ENCODE measurements around the gene TYW1B.
"Not testable (repeated sequence)": the region's sequence is repeated elsewhere in the genome, so short reads cannot be mapped to it uniquely, and the experiment has no call there.

TYW1B gene

DNA sequence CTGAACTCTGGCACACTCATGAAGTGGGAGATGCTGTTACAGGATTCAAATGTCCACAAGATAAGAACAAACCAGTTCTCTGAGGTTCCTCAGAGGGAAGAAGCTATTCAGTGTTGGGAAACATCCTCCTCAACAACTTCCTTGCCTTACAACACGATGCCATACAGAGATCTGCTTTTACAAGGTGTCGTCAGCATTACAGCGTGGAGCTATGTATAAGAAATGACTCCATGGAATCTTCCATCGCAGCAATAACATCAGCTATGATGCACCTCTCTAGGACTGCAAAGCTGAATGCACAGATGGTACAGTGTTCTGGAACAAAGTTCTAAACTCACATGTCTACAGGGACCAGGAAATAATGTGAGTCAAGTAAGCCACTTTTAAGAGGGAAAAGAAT, 122.3 kb downstream of the TYW1B start:
- H3K9me3 ChIP-seq (ENCODE audit: control insufficient read depth, low read length); H3K4me3 ChIP-seq (ENCODE audit: low read length): not testable (repeated sequence)

GRCh38 chr7:72704894-72705293, 123.1 kb downstream of the TYW1B start:
- H3K9ac ChIP-seq (ENCODE audit: low read length), result no peak overlapping the region
- no peaks in the 10 kb centered on the region for H3K4me1 ChIP-seq (ENCODE audit: control insufficient read depth, insufficient read depth, low read length)
- no peaks in the 10 kb centered on the region for H3K27me3 ChIP-seq (ENCODE audit: control insufficient read depth, insufficient read depth, low read length)
- H3K36me3 ChIP-seq (ENCODE audit: control insufficient read depth, insufficient read depth, low read length), result no peaks in the 10 kb centered on the region
- no peaks in the 10 kb centered on the region for H3K9me3 ChIP-seq (ENCODE audit: control insufficient read depth, low read length)
- no peak overlapping the region for H3K4me3 ChIP-seq (ENCODE audit: low read length)

More for the DNA sequence above, 122.3 kb downstream of the TYW1B start:
- H3K4me1 ChIP-seq (ENCODE audit: control insufficient read depth, insufficient read depth, low read length); H3K27me3 ChIP-seq (ENCODE audit: control insufficient read depth, insufficient read depth, low read length); H3K9ac ChIP-seq (ENCODE audit: low read length); H3K36me3 ChIP-seq (ENCODE audit: control insufficient read depth, insufficient read depth, low read length): not testable (repeated sequence)

DNA sequence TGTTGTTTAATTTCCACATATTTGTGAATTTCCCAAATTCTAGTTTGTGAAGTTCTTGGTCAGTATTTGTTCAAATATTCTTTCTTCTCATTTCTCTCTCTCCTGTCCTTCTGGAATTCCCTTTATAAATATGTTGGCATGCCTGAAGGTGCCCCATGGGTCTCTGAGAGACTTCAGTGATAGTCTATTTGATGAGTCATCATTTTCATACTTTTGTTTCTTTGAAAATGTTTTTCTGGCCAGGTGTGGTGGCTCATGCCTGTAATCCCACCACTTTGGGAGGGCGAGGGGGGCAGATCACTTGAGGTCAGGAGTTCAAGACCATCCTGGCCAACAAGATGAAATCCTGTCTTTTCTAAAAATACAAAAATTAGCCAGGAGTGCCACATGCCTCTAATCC, 127.5 kb downstream of the TYW1B start:
- H3K9me3 ChIP-seq (ENCODE audit: control insufficient read depth, low read length); H3K4me1 ChIP-seq (ENCODE audit: control insufficient read depth, insufficient read depth, low read length); H3K9ac ChIP-seq (ENCODE audit: low read length); H3K36me3 ChIP-seq (ENCODE audit: control insufficient read depth, insufficient read depth, low read length); H3K27me3 ChIP-seq (ENCODE audit: control insufficient read depth, insufficient read depth, low read length); H3K4me3 ChIP-seq (ENCODE audit: low read length): not testable (repeated sequence)

DNA sequence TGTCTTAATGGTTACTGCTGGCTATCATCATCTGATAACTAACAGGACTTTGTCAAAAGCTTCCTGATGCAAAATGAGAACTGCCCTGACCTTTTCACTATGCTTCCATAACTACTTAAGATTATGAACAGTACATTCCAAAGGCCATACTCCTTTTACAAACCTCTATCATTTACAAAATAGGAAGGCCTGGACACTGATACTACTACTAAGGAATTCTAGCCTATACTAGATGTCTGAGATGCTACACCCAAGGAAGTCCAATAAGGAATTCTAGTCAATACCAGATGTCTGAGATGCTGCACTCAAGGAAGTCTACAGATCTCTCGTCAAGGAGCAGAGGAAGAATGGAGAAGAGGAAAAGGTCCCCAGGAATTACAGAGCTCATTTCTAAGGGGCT, 130.9 kb downstream of the TYW1B start:
- not testable (repeated sequence) for H3K9ac ChIP-seq (ENCODE audit: low read length); H3K4me3 ChIP-seq (ENCODE audit: low read length); H3K36me3 ChIP-seq (ENCODE audit: control insufficient read depth, insufficient read depth, low read length); H3K4me1 ChIP-seq (ENCODE audit: control insufficient read depth, insufficient read depth, low read length); H3K27me3 ChIP-seq (ENCODE audit: control insufficient read depth, insufficient read depth, low read length); H3K9me3 ChIP-seq (ENCODE audit: control insufficient read depth, low read length)

GRCh38 chr7:72696643-72697042, 131.4 kb downstream of the TYW1B start:
- H3K36me3 ChIP-seq (ENCODE audit: control insufficient read depth, insufficient read depth, low read length); H3K9me3 ChIP-seq (ENCODE audit: control insufficient read depth, low read length); H3K9ac ChIP-seq (ENCODE audit: low read length); H3K4me3 ChIP-seq (ENCODE audit: low read length); H3K4me1 ChIP-seq (ENCODE audit: control insufficient read depth, insufficient read depth, low read length); H3K27me3 ChIP-seq (ENCODE audit: control insufficient read depth, insufficient read depth, low read length): not testable (repeated sequence)

DNA sequence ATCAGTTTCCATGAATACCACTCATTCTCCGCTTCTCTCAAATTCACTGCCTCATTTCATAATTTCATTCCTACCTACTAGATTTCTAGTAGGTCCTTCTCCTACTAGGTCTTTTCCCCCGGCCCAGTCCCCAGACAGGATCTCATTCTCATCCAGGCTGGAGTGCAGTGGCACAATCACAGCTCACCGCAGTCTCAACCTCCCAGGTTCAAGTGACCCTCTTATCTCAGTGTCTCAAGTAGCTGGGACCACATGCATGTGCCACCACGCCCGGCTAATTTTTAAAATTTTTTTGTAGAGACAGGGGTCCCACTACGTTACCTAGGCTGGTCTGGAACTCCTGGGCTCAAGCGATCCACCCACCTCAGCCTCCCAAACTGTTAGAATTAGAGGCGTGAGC, 132.5 kb downstream of the TYW1B start:
- not testable (repeated sequence) for H3K4me1 ChIP-seq (ENCODE audit: control insufficient read depth, insufficient read depth, low read length); H3K4me3 ChIP-seq (ENCODE audit: low read length); H3K27me3 ChIP-seq (ENCODE audit: control insufficient read depth, insufficient read depth, low read length); H3K36me3 ChIP-seq (ENCODE audit: control insufficient read depth, insufficient read depth, low read length); H3K9me3 ChIP-seq (ENCODE audit: control insufficient read depth, low read length); H3K9ac ChIP-seq (ENCODE audit: low read length)

GRCh38 chr7:72691442-72691841, 136.6 kb downstream of the TYW1B start:
- H3K9ac ChIP-seq (ENCODE audit: low read length); H3K36me3 ChIP-seq (ENCODE audit: control insufficient read depth, insufficient read depth, low read length); H3K4me3 ChIP-seq (ENCODE audit: low read length); H3K4me1 ChIP-seq (ENCODE audit: control insufficient read depth, insufficient read depth, low read length); H3K9me3 ChIP-seq (ENCODE audit: control insufficient read depth, low read length); H3K27me3 ChIP-seq (ENCODE audit: control insufficient read depth, insufficient read depth, low read length): not testable (repeated sequence)

DNA sequence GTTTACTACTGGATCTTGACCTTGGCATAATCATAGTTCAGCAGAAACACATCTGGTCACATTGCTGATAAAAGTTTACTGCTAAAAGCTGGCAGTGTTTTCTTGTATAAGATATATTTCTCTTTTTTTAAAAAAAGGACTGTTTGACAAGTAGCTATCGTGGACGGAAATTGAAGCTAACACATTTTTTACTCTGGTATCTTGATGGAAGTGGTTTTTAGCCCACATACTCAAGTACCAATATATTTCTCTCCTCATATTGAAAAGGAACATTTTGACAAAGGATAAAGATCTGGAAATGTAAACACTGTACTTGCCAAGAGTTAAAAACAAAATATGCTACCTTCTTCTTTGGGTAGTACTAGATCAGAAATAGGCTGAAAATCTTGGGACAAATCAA, 137.8 kb downstream of the TYW1B start:
- not testable (repeated sequence) for H3K36me3 ChIP-seq (ENCODE audit: control insufficient read depth, insufficient read depth, low read length); H3K9ac ChIP-seq (ENCODE audit: low read length); H3K4me3 ChIP-seq (ENCODE audit: low read length); H3K27me3 ChIP-seq (ENCODE audit: control insufficient read depth, insufficient read depth, low read length); H3K4me1 ChIP-seq (ENCODE audit: control insufficient read depth, insufficient read depth, low read length); H3K9me3 ChIP-seq (ENCODE audit: control insufficient read depth, low read length)

DNA sequence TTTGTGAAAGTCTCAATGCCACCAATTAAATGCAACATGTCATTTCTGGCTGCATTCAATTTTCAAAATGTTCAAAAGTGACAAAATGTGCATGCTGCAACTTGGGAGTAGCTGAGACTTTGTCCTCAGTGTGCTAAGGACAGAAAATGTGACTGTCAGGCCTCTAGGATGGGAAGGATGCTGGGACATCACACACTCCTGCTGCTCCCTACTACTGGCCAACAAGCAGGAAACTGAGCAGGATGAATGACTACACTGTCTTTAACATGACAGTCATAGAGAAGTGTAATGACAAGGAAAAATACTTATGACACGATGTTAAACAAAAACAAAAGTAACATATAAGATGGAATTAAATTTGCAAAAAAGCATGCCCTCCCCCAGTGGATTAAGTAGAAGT, 138.7 kb downstream of the TYW1B start:
- not testable (repeated sequence) for H3K36me3 ChIP-seq (ENCODE audit: control insufficient read depth, insufficient read depth, low read length); H3K4me1 ChIP-seq (ENCODE audit: control insufficient read depth, insufficient read depth, low read length); H3K4me3 ChIP-seq (ENCODE audit: low read length); H3K9ac ChIP-seq (ENCODE audit: low read length); H3K27me3 ChIP-seq (ENCODE audit: control insufficient read depth, insufficient read depth, low read length); H3K9me3 ChIP-seq (ENCODE audit: control insufficient read depth, low read length)

- not testable (repeated sequence) for H3K4me3 ChIP-seq (ENCODE audit: low read length); H3K36me3 ChIP-seq (ENCODE audit: control insufficient read depth, insufficient read depth, low read length); H3K9ac ChIP-seq (ENCODE audit: low read length); H3K9me3 ChIP-seq (ENCODE audit: control insufficient read depth, low read length); H3K27me3 ChIP-seq (ENCODE audit: control insufficient read depth, insufficient read depth, low read length)
- H3K4me1 ChIP-seq (ENCODE audit: control insufficient read depth, insufficient read depth, low read length), result peaks cover 14% of the 10 kb centered on the region
Measured at GRCh38 chr7:72681211-72681610, 146.8 kb downstream of the TYW1B start.

DNA sequence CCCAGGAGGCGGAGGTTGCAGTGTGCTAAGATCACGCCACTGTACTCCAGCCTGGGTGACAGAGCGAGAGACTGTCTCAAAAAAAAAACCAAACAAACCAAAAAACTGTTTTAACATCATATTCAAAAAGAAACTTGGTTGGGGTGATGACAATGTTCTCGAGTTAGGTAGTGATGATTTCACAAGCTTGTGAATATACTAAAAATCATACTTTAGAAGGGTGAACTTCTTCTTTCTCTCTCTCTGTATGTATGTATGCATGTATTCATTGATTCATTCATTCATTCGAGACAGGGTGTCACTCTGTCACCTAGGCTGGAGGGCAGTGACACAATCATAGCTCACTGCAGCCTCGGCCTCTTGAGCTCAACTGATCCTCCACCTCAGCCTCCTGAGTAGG, 151.1 kb downstream of the TYW1B start:
- not testable (repeated sequence) for H3K27me3 ChIP-seq (ENCODE audit: control insufficient read depth, insufficient read depth, low read length); H3K4me1 ChIP-seq (ENCODE audit: control insufficient read depth, insufficient read depth, low read length); H3K9ac ChIP-seq (ENCODE audit: low read length); H3K9me3 ChIP-seq (ENCODE audit: control insufficient read depth, low read length); H3K36me3 ChIP-seq (ENCODE audit: control insufficient read depth, insufficient read depth, low read length); H3K4me3 ChIP-seq (ENCODE audit: low read length)

- H3K9ac ChIP-seq (ENCODE audit: low read length); H3K4me3 ChIP-seq (ENCODE audit: low read length); H3K9me3 ChIP-seq (ENCODE audit: control insufficient read depth, low read length); H3K27me3 ChIP-seq (ENCODE audit: control insufficient read depth, insufficient read depth, low read length); H3K36me3 ChIP-seq (ENCODE audit: control insufficient read depth, insufficient read depth, low read length); H3K4me1 ChIP-seq (ENCODE audit: control insufficient read depth, insufficient read depth, low read length): not testable (repeated sequence)
Measured at GRCh38 chr7:72676086-72676690, 151.8 kb downstream of the TYW1B start.

GRCh38 chr7:72675686-72676085, 152.3 kb downstream of the TYW1B start:
- H3K9ac ChIP-seq (ENCODE audit: low read length); H3K36me3 ChIP-seq (ENCODE audit: control insufficient read depth, insufficient read depth, low read length); H3K4me1 ChIP-seq (ENCODE audit: control insufficient read depth, insufficient read depth, low read length); H3K4me3 ChIP-seq (ENCODE audit: low read length); H3K9me3 ChIP-seq (ENCODE audit: control insufficient read depth, low read length); H3K27me3 ChIP-seq (ENCODE audit: control insufficient read depth, insufficient read depth, low read length): not testable (repeated sequence)

All from mucosa of stomach (tissue), 1 donor.